Stimulated activated CD4-positive, alpha-beta T cell treated with anti-CD3 and anti-CD28 coated beads, Interleukin-15, amount 100 ng/mL, for 48 hours (primary cell): ENCODE results near the gene CMTM5.
"Not testable (repeated sequence)": the region's sequence is repeated elsewhere in the genome, so short reads cannot be mapped to it uniquely, and the experiment has no call there.

Experiments used
- DNase-seq, 2 donors: peaks; one replicate each; pipeline ENCODE4 v3.0.0-alpha.2; 2020; ENCODE audit warnings: low read depth in 2 of 2

Gene CMTM5

GRCh38 chr14:23378612-23379220, 1.9 kb downstream of the CMTM5 start:
- no peak for DNase-seq

- peak; percentile 40 to 59 for DNase-seq
These were observed 2.7 kb downstream of the CMTM5 start for GRCh38 chr14:23379366-23380196.

- no peak for DNase-seq
These were observed 3.5 kb downstream of the CMTM5 start for GRCh38 chr14:23380197-23380914.

- no peak for DNase-seq
These were observed 4.1 kb downstream of the CMTM5 start for GRCh38 chr14:23380976-23381375.

GRCh38 chr14:23381871-23382270, 5.0 kb downstream of the CMTM5 start:
- DNase-seq, result no peak

- no peak for DNase-seq
These were observed 5.4 kb downstream of the CMTM5 start for GRCh38 chr14:23382276-23382675.

GRCh38 chr14:23382731-23383440, 6.0 kb downstream of the CMTM5 start:
- DNase-seq, result no peak

GRCh38 chr14:23384364-23385080, 7.7 kb downstream of the CMTM5 start:
- no peak for DNase-seq

- no peak for DNase-seq
These were observed 8.4 kb downstream of the CMTM5 start for GRCh38 chr14:23385244-23385641.

GRCh38 chr14:23385642-23386265, 8.9 kb downstream of the CMTM5 start:
- DNase-seq, result no peak

- not testable (repeated sequence) for DNase-seq
These were observed 9.4 kb downstream of the CMTM5 start for GRCh38 chr14:23386266-23386657.

- DNase-seq, result no peak
These were observed 10.2 kb downstream of the CMTM5 start for GRCh38 chr14:23386999-23387398.

GRCh38 chr14:23387916-23388882, 11.4 kb downstream of the CMTM5 start:
- no peak for DNase-seq

- DNase-seq, result no peak
These were observed 12.2 kb downstream of the CMTM5 start for GRCh38 chr14:23388996-23389395.

GRCh38 chr14:23389396-23389795, 12.6 kb downstream of the CMTM5 start:
- no peak for DNase-seq

- DNase-seq, result not testable (repeated sequence)
These were observed 13.0 kb downstream of the CMTM5 start for GRCh38 chr14:23389871-23390270.

GRCh38 chr14:23392613-23393012, 15.8 kb downstream of the CMTM5 start:
- DNase-seq, result no peak

GRCh38 chr14:23396126-23396525, 19.3 kb downstream of the CMTM5 start:
- DNase-seq, result no peak

- DNase-seq, result no peak
These were observed 20.0 kb downstream of the CMTM5 start for GRCh38 chr14:23396781-23397407.
